Erythroblast (primary cell): Measurements from ENCODE around the gene WDR45.

Experiments
- DNase-seq, 2 experiments: peaks; one replicate each; lab custom pipeline; 2025; lab: John Stamatoyannopoulos, UW
- GATA1 ChIP-seq: IDR thresholded peaks from 2 replicates; pipeline ENCODE4 v1.6.1; 2011; ENCODE audit warnings: low read depth, mild to moderate bottlenecking, control low read depth, low read length, moderate library complexity
- POLR2A ChIP-seq: IDR thresholded peaks from 2 replicates; pipeline ENCODE4 v1.6.1; 2011; ENCODE audit warnings: mild to moderate bottlenecking, low read length

The WDR45 gene

GRCh38 chrX:49067285-49068120, 12.2 kb downstream of the WDR45 start:
- DNase-seq = no peak
- TF ChIP-seq GATA1 (no peak), POLR2A (no peak)

- DNase-seq = no peak
- no peak for TF ChIP-seq GATA1
- TF ChIP-seq POLR2A = no peak
Observed at GRCh38 chrX:49066690-49067089, 13.0 kb downstream of the WDR45 start.

GRCh38 chrX:49066278-49066677, 13.4 kb downstream of the WDR45 start:
- TF ChIP-seq POLR2A (no peak), GATA1 (no peak)
- no peak for DNase-seq

- no peak for DNase-seq
- TF ChIP-seq GATA1 (no peak), POLR2A (no peak)
Observed at GRCh38 chrX:49064735-49065134, 15.0 kb downstream of the WDR45 start.

- TF ChIP-seq POLR2A = no peak
- TF ChIP-seq GATA1 = no peak
- no peak for DNase-seq
Observed at GRCh38 chrX:49064303-49064702, 15.4 kb downstream of the WDR45 start.

- no peak for TF ChIP-seq GATA1
- no peak for TF ChIP-seq POLR2A
- DNase-seq = no peak
Observed at GRCh38 chrX:49063715-49064114, 16.0 kb downstream of the WDR45 start.

GRCh38 chrX:49061916-49062315, 17.8 kb downstream of the WDR45 start:
- no peak for DNase-seq
- no peak for TF ChIP-seq POLR2A
- TF ChIP-seq GATA1 = no peak

GRCh38 chrX:49061490-49061889, 18.2 kb downstream of the WDR45 start:
- DNase-seq = no peak
- TF ChIP-seq POLR2A = no peak
- no peak for TF ChIP-seq GATA1

GRCh38 chrX:49060914-49061313, 18.8 kb downstream of the WDR45 start:
- TF ChIP-seq POLR2A (no peak), GATA1 (no peak)
- no peak for DNase-seq

- no peak for DNase-seq
- TF ChIP-seq GATA1 = no peak
- no peak for TF ChIP-seq POLR2A
Observed at GRCh38 chrX:49059681-49060085, 20.0 kb downstream of the WDR45 start.

GRCh38 chrX:49059201-49059600, 20.5 kb downstream of the WDR45 start:
- no peak for DNase-seq

GRCh38 chrX:49058794-49059193, 20.9 kb downstream of the WDR45 start, which contains the start of gene CCDC120:
Gene CCDC120, plus strand, starts transcription at chrX:49058999. Its CDS starts 3,043 bp downstream, at chrX:49062042.
- TF ChIP-seq GATA1 (no peak), POLR2A (no peak)
- no peak for DNase-seq

More at GRCh38 chrX:49059201-49059600, 20.5 kb downstream of the WDR45 start:
- TF ChIP-seq GATA1 = no peak
- TF ChIP-seq POLR2A = no peak

GRCh38 chrX:49054073-49054762, 25.5 kb downstream of the WDR45 start:
- no peak for DNase-seq
- TF ChIP-seq POLR2A (no peak), GATA1 (no peak)
